Endothelial cell of umbilical vein (primary cell): ENCODE results near the gene VSTM2B. TPM values are rescaled to one million over a fixed set of nuclear protein-coding genes. Genes with fewer than 3 reads are reported as not detected.

Source experiments
- BruUV-seq: library from RNA; stranded (reverse); fragments of 400-500 nt; replicated peaks from 2 replicates; lab custom pipeline; 2021; lab: Mats Ljungman, UMichigan
- CTCF ChIA-PET: fragments of 300-600, 350-600 bp; sonication (Branson Sonifier 250); formaldehyde crosslinking; loops from one replicate; lab custom pipeline; 2021; ENCODE audit warnings: antibody characterized with exemption, inconsistent platforms; lab: Charles Lee
- POLR2A ChIA-PET: fragments of 300-600, 350-600 bp; sonication (Branson Sonifier 250); formaldehyde crosslinking; loops from one replicate; lab custom pipeline; 2021; ENCODE audit warnings: antibody characterized with exemption, inconsistent platforms; lab: Charles Lee
- DNase-seq: peaks from one replicate; pipeline ENCODE4 v3.0.0-alpha.2; 2011; ENCODE audit warnings: low read depth, low spot score
- FAIRE-seq: peaks from 2 replicates; lab custom pipeline; 2011; peaks lifted over from hg19 to GRCh38; lab: Jason Lieb, UNC
- H2AFZ ChIP-seq: 2 replicates; pipeline ENCODE4 v1.6.0; 2012; ENCODE audit warnings: low read depth, low read length, control low read depth, inconsistent platforms
- H3K27ac ChIP-seq: 2 replicates; pipeline ENCODE4 v1.5.1; 2011; ENCODE audit warnings: low read depth, mild to moderate bottlenecking, control low read depth, low read length, moderate library complexity; ENCODE audit not compliant: insufficient read depth
- H3K27me3 ChIP-seq, 2 experiments: 2 replicates each; pipeline versions ENCODE4 v1.6.0 to v1.6.1; 2011; ENCODE audit warnings: low read length in 2 of 2, mixed read lengths in 1 of 2; ENCODE audit not compliant: control insufficient read depth in 2 of 2, insufficient read depth in 2 of 2
- H3K36me3 ChIP-seq, 2 experiments: 2 replicates in 1 of 2; 3 replicates in 1 of 2; pipeline ENCODE4 v1.5.1; 2011; ENCODE audit warnings: low read length in 2 of 2, mild to moderate bottlenecking in 1 of 2, moderate library complexity in 1 of 2; ENCODE audit not compliant: control insufficient read depth in 2 of 2, insufficient read depth in 2 of 2; ENCODE audit errors: extremely low read depth in 1 of 2
- H3K4me1 ChIP-seq: 3 replicates; pipeline ENCODE4 v1.5.1; 2011; ENCODE audit warnings: mild to moderate bottlenecking, low read length; ENCODE audit not compliant: control insufficient read depth, insufficient read depth; ENCODE audit errors: extremely low read depth
- H3K4me2 ChIP-seq: 2 replicates; pipeline ENCODE4 v1.6.1; 2011; ENCODE audit warnings: low read length, control low read depth, mixed read lengths; ENCODE audit not compliant: insufficient read depth
- H3K4me3 ChIP-seq, 3 experiments: fragments of 200-600 bp in 1 of 3; sonication (generic), shearing (Covaris generic) in 1 of 3; replicated peaks in 1 of 3; 2 replicates each; pipeline ENCODE4 v1.5.1; 2011 to 2016; ENCODE audit warnings: control low read depth in 3 of 3, low read length in 3 of 3, mild to moderate bottlenecking in 2 of 3, inconsistent platforms in 1 of 3, low read depth in 1 of 3, moderate library complexity in 1 of 3; ENCODE audit not compliant: insufficient read depth in 1 of 3
- H3K79me2 ChIP-seq: 2 replicates; pipeline ENCODE4 v1.6.0; 2012; ENCODE audit warnings: low read length, inconsistent platforms; ENCODE audit not compliant: control insufficient read depth, insufficient read depth
- H3K9ac ChIP-seq: replicated peaks from 2 replicates; pipeline ENCODE3; 2011; ENCODE audit warnings: low read length, control low read depth; ENCODE audit not compliant: insufficient read depth; ENCODE audit errors: extremely low read depth
- H3K9me1 ChIP-seq: replicated peaks from 3 replicates; pipeline ENCODE4 v1.6.0; 2011; ENCODE audit warnings: mild to moderate bottlenecking, low read length; ENCODE audit not compliant: control insufficient read depth, insufficient read depth; ENCODE audit errors: extremely low read depth
- H3K9me3 ChIP-seq: replicated peaks from 2 replicates; pipeline ENCODE4 v1.5.1; 2012; ENCODE audit warnings: low read length, inconsistent platforms; ENCODE audit not compliant: control insufficient read depth, insufficient read depth
- H4K20me1 ChIP-seq: replicated peaks from 2 replicates; pipeline ENCODE3; 2011; ENCODE audit warnings: mild to moderate bottlenecking, low read length; ENCODE audit not compliant: control insufficient read depth, insufficient read depth; ENCODE audit errors: extremely low read depth
- EZH2 ChIP-seq: IDR thresholded peaks from 2 replicates; pipeline ENCODE4 v1.6.1; 2012; ENCODE audit warnings: borderline replicate concordance, low read depth, mild to moderate bottlenecking, moderate library complexity, low read length, inconsistent platforms; ENCODE audit not compliant: severe bottlenecking
- FOS ChIP-seq: IDR thresholded peaks from 2 replicates; pipeline ENCODE4 v1.6.1; 2011; ENCODE audit warnings: mild to moderate bottlenecking, low read length, moderate library complexity, borderline replicate concordance; ENCODE audit not compliant: insufficient read depth
- GATA2 ChIP-seq: IDR thresholded peaks from 2 replicates; pipeline ENCODE4 v1.7.0; 2011; ENCODE audit warnings: low read depth, mild to moderate bottlenecking, moderate library complexity, mixed read lengths, low read length; ENCODE audit not compliant: insufficient read length, insufficient read depth
- JUN ChIP-seq: IDR thresholded peaks from 2 replicates; pipeline ENCODE4 v1.6.1; 2011; ENCODE audit warnings: borderline replicate concordance, low read depth; ENCODE audit not compliant: insufficient read length, insufficient read depth
- MYC ChIP-seq: IDR thresholded peaks from one replicate; pipeline ENCODE4 v1.6.1; 2011; ENCODE audit warnings: mild to moderate bottlenecking, low read depth, low read length
- POLR2A ChIP-seq: IDR thresholded peaks from 2 replicates; pipeline ENCODE4 v1.6.1; 2012; ENCODE audit warnings: low read depth, mild to moderate bottlenecking, control low read depth, low read length
- POLR2AphosphoS5 ChIP-seq: IDR thresholded peaks from 2 replicates; pipeline ENCODE4 v1.6.1; 2012; ENCODE audit warnings: low read depth, mild to moderate bottlenecking, control low read depth, low read length, moderate library complexity; ENCODE audit not compliant: insufficient read depth
- dilution Hi-C: fragments of 300-500 bp; cut with MboI; formaldehyde crosslinking; loops from one replicate; pipeline ENCODE4 v1.15.0; 2019; ENCODE audit warnings: low sequenced_read_pairs; ENCODE audit not compliant: extremely low pct_ligation_motif_present
- intact Hi-C: fragments of 100-400 bp; cut with micrococcal nuclease; formaldehyde crosslinking; loops from one replicate; pipeline ENCODE4 v1.10.0; 2022
- polyA plus RNA-seq, 4 experiments: library from polyadenylated mRNA; depleted of rRNA in 3 of 4; stranded (reverse) in 3 of 4; unstranded in 1 of 4; fragments of >200 nt; gene quantifications; 2 replicates each; pipeline versions ENCODE4 v1.2.1 to v1.2.3, GENCODE V29; 2011 to 2012; ENCODE audit warnings: missing spikeins in 1 of 4
- total RNA-seq: library from RNA; stranded (reverse); gene quantifications from 2 replicates; pipeline ENCODE4 v1.2.3, GENCODE V29; 2021
- TF ChIP-seq, protein P1 (sequence below), 2 donors: IDR thresholded peaks; 1 replicate in 1 of 2; 2 replicates in 1 of 2; pipeline ENCODE4 v1.5.1; 2011; ENCODE audit warnings: low read length in 2 of 2, mild to moderate bottlenecking in 2 of 2, moderate library complexity in 2 of 2, control low read depth in 1 of 2, inconsistent platforms in 1 of 2, low read depth in 1 of 2; ENCODE audit not compliant: insufficient read depth in 1 of 2; ENCODE audit errors: extremely low read depth in 1 of 2
- TF ChIP-seq, protein P2 (sequence below): IDR thresholded peaks from 2 replicates; pipeline ENCODE4 v1.6.1; 2011; ENCODE audit not compliant: insufficient read depth, insufficient read length

The VSTM2B gene
- total and polyA plus RNA-seq, 2 donors (not counting 3 experiments of a cell fraction or from before 2014, with no cell fraction given): not detected

DNA sequence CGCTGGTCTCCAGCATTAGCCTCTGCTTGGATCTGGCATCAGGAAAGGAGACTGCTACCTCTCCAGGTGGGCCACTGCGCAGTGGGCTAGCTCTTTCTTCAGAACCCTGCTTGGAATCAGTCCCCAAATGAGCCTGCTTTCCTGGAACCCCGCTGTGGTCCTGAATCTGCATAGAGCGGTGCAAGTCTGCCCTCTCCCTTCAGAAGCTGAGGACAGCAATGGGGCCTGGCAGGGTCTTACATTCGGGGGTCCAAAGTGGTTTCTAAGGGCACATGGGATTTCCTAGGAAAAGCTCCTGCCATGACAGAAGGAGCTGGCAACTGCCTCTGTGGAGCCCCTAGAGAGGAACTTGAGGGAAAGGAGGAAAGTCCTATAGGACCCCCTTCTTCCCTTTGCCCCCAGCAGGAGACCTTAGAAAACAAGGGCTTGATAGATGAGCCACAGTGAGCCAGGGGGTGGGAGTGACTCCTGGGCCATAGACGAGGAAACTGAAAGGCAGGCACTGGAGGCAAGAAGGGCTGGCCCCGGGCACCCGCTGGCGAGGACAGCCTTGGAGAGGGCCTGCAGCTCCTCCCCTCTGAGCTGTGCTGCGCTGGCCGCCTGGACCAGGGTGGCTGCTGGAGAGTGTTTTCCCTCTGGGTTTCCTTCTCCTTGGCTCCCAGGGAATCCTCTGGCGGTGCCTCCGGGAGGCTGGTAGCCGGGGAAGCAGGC, 1.4 kb upstream of the VSTM2B start:
- H3K4me3 ChIP-seq: no peak overlapping the region
- dilution Hi-C loops (no loop called here), intact Hi-C loops (no loop called here)
- H3K27ac ChIP-seq: no peak overlapping the region
- H3K27me3 ChIP-seq: peaks cover 34 to 44% of the 10 kb centered on the region in 2 experiments
- no peaks in the 10 kb centered on the region for H3K9me3 ChIP-seq
- POLR2A ChIA-PET: no interaction called here
- no TSS peak for BruUV-seq
- no peaks in the 10 kb centered on the region for H4K20me1 ChIP-seq
- no peak overlapping the region for H2AFZ ChIP-seq
- no peaks in the 10 kb centered on the region for H3K9me1 ChIP-seq
- no peak overlapping the region for H3K4me2 ChIP-seq
- TF ChIP-seq POLR2A: no peak
- no peak for TF ChIP-seq JUN
- TF ChIP-seq, protein P1, sequence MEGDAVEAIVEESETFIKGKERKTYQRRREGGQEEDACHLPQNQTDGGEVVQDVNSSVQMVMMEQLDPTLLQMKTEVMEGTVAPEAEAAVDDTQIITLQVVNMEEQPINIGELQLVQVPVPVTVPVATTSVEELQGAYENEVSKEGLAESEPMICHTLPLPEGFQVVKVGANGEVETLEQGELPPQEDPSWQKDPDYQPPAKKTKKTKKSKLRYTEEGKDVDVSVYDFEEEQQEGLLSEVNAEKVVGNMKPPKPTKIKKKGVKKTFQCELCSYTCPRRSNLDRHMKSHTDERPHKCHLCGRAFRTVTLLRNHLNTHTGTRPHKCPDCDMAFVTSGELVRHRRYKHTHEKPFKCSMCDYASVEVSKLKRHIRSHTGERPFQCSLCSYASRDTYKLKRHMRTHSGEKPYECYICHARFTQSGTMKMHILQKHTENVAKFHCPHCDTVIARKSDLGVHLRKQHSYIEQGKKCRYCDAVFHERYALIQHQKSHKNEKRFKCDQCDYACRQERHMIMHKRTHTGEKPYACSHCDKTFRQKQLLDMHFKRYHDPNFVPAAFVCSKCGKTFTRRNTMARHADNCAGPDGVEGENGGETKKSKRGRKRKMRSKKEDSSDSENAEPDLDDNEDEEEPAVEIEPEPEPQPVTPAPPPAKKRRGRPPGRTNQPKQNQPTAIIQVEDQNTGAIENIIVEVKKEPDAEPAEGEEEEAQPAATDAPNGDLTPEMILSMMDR (IDR thresholded peaks at IDR 0.05; ENCODE audit: extremely low read depth in 1 of 2, insufficient read depth in 1 of 2, low read depth in 1 of 2, low read length in 2 of 2): no peak
- TF ChIP-seq, protein P2, sequence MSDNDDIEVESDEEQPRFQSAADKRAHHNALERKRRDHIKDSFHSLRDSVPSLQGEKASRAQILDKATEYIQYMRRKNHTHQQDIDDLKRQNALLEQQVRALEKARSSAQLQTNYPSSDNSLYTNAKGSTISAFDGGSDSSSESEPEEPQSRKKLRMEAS: no peak
- no peak for TF ChIP-seq FOS
- no peak for TF ChIP-seq EZH2
- TF ChIP-seq GATA2: no peak
- TF ChIP-seq POLR2AphosphoS5: no peak
- TF ChIP-seq MYC: no peak
- H3K4me1 ChIP-seq: no peaks in the 10 kb centered on the region
- CTCF ChIA-PET: no interaction called here
- no peak overlapping the region for H3K9ac ChIP-seq
- FAIRE-seq (no peak), DNase-seq (no peak)
- H3K79me2 ChIP-seq: no peaks in the 10 kb centered on the region
- no peaks in the 10 kb centered on the region for H3K36me3 ChIP-seq
